ENCODE measurements around the gene TUB.

TUB gene

DNA sequence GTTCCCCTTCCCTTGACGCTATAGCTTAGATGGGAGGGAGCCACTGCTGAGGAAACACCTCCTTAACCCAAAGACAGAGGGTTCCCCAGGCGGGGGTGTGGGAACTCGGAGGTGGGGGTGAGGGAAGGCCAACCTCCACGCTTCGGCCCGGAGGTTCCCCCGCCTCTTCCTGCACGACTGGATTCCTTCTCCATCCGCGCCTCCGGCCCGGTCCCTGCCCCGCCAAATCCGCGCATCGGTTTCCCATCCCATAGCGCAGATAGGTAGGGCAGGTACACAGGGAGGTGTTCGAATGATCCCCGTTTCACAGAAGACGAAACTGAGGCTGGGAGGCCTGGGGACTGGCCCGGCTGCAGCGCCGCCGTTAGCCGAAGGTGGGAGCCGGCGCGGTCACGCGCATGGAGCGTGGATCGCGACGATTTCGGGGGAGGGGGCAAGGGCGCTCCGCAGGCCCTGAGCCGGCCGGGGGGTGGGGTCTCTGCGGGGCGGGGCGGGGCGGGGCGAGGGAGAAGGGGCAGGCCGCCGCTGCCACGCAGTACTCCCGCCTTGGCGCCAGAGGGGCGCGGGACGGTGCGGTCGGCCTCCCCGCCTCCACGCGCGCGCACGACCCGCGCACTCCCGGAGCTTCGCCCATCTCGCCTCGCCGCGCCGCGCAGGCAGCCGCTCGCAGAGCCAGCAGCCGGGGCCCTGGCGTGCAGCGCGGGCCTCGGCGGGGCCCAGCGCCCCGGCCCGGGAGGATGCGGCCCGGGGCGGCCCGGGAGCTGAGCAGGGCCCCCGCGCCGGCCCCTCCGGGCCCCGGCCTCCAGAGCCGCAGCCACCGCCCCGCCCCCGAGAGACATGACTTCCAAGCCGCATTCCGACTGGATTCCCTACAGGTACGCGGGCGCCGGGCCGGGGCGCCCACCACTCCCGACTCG lies at the start of gene TUB:
Gene TUB (plus strand): TSS at position 538 of the 917 bp plus-strand sequence. CDS start 300 bp downstream, at position 838.
- DNase-seq: peak; percentile 90

GRCh38 chr11:8031248-8032115 lies 49.5 kb upstream of the TUB start:
- no peak for DNase-seq

- no peak for DNase-seq
Observed at GRCh38 chr11:8032122-8032521, 48.9 kb upstream of the TUB start.

DNA sequence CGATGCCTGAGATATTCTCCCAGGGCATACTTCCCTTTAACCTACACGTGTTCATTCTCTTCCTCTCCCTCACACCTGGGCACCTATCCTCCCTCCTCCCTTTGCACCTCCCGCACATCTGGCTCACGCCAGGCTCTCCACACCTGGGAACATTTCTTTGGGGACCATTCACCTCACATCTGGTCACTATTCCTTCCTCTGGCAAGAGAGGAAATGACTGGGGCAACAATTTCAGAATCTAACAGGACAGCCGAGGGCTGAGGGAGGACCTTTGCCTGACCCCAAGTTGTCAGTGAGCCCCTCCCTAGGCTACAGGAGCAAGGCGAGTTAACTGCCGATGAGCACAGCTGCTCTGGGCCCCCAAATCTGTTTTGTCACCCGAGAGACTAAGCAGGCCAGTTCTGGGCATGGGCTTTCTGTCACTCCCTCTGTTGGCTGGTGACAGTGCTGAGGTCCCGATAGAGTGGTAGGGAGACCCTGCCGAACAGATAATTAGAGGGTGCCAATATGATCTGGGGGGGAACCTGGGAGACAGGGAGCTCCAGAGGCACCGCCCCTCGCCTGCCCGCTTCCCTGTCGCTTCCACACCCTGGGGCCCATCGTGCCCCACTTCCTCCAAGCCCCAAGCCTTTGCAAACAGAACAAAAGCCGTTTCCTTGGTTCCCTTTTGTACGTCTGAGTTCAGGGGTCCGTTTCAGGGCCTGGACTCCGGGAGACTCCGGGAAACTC lies 48.3 kb upstream of the TUB start:
- no peak for DNase-seq

DNA sequence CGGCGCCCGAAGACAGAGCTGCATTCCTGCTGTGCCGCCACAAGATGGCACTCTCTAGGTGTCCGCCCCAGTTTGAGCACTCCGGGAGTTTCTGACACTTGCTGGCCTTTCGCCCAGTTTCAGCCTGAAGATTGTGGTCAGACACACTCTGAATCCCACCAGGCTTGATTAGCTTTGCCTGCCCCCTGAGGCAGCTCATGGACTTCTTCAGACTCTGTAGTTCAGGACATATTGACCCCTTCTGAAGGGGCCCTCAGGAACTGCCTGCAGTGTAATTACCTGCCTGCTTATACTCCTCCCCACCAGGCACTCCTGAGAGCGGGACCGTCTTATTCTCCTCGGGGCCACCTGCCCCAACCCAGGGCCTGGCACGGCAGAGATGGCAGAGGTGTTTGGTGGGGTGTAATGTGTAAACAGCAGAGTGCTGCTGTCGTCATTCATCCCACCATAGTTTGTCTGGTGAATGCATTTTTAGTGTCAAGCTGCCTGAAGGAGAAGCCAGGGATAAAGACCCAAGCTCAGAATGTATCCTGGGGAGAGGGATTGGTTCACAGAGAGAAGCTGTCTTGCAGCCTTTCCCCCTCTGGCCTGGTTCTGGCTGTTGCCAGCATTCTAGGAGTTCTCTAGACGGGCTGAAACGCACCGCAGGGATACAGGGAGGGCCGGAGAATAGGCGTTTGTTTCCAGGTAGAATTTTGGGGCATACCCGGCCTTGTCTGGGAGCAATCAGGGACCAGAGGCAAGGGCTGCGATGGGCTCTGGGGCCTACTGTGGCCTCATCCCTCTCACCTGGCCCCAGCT lies 47.5 kb upstream of the TUB start:
- DNase-seq: peak; percentile 74

GRCh38 chr11:8034106-8034585 lies 46.9 kb upstream of the TUB start:
- no peak for DNase-seq

DNA sequence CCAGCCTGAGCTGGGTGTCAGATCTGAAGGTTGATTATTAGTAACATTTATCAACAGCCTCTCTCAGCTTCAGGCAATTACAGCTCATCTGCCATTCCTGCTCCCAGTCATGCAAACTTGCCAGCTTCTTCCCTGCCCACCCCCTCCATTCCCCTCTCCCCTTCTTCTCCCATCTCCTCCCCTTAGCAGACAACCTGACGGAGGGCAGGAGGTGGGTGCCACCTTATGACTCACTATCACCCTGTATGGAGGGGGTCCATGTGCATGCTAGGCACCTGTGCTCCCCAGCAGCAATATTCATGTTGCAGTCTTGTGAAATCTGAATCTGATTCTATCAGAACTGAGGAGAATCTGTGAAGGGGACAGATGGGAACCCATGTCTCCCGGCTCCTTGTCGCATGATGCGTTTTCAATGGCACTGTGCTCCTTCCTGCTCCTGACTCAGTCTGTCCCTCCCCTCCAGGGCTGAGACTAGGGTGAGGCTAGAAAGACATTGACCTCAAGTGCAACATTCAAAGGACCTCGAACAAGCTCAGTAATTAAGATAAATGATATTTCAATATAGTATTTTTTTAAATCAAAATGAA lies 46.3 kb upstream of the TUB start:
- DNase-seq: no peak

DNA sequence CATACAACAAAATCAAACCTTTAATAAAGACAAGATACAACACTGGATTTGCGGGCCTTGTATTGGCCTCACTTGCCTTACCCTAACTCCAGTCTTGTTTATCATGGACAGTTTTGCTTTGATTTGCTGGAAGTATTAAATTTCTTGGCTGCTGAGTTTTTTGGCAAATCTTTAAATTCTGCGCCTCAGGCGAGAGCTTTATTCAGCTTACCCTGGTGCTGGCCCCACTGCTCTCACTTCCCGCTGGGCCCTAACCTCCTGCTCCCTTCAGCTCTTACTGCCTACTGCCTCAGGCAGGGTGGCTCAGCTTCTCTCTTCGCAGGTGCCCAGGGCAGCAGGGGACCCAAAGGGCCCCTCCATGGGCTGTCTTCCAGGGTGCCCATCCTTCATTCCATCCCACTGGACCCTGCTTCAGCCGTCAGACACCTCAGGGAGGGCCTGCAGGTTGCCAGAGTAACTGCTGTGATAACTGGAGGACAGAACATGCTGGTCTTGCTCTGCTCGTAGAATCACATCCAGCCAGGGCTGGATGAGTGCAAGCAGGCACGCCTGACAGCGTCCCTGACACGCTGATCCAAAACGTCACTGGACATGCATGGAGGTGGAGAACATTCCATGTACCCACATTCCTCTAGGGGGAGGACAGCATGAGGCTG lies 45.7 kb upstream of the TUB start:
- no peak for DNase-seq

DNA sequence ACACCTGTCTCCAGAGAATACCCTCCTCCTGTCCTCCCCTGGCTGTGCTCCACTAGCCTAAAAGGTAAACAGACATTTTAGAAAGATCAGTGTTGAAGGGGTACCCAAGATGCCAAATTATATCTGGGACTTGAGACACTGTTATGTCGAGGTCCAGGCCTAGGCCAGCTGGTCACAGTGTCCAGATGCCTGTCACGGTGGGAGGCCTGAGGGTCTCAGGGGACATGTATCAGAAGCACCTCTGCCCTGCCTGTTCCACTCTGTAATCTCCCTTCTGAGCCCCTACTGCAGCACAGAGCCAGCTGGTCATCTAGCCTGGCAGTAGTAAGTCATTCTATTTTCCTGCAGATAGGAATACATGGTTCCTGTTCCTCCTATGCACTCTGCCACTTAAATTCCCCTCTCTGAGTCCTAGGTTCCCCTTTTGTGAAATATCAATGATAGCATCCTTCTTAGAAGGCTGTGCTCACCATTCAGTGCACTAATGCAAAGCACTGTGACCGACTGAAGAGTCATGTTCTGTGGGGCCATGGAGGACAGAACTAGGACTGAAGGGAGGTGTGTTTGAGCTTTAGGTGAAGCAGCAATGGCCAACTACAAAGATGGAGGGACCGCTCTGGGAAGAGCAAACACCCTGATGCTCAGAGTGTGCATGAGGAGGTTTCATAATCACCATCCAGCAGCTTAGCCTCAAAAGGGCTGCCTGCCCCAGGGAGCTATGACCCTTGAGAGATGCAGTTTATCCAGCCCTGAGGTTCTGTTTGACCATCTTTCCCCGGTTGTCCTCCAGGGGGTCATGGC lies 44.8 kb upstream of the TUB start:
- DNase-seq: no peak

- DNase-seq: no peak
Observed at GRCh38 chr11:8036986-8037385, 44.0 kb upstream of the TUB start.

DNA sequence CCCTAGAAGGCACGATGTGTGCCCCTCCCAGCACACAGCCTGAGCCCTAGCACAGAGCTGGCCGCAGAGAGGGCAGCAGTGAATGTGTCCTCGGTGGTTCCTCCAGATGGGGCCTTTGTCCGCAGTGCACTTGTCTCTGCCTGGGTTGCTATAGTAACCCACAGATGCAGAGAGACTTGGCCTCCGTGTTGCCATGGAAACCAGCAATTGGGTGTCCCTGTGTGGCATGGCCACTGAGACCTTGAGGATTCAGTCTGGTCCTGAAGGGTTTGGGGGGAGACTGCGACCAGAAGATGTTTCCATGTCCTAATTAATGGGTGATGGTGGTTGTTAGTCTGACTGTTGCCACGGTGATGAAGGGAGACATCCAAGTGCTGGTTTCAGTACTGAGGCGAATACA lies 42.6 kb upstream of the TUB start:
- no peak for DNase-seq

DNA sequence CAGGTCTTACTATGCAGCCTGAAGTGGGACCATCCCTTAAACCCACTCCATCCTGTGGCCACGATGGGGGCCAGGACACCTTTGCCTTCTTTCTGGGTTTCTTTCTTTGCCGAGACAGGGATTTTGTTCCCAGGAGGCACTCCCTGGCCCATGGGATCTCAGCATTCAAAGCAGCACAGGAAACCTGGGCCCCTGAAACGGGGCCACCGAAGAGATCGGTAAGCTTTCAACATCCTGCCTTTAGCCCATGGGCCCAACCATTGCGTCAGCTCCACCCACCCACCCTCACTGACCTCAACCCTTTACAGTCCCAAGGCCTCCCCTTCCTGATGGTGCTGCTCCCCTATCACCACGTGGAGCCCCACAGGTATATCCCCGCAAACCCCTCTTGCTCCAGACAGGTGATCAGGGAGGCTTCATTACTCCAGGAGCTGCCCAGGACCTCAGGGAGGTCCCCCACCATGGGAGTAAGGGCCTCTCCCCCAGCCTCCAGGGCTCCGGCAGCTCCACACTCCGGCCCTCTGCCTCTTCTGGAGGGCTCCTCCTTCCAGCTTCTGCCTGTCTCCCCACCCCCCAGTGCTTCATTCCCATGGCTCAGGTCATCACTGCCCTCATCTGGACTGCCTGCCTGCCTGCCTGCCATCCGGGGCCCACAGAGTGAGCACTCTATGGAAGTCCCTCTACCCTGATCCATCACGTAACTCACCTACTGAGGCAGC lies 42.0 kb upstream of the TUB start:
- DNase-seq: no peak

- DNase-seq: no peak
Observed at GRCh38 chr11:8039530-8040260, 41.3 kb upstream of the TUB start.

DNA sequence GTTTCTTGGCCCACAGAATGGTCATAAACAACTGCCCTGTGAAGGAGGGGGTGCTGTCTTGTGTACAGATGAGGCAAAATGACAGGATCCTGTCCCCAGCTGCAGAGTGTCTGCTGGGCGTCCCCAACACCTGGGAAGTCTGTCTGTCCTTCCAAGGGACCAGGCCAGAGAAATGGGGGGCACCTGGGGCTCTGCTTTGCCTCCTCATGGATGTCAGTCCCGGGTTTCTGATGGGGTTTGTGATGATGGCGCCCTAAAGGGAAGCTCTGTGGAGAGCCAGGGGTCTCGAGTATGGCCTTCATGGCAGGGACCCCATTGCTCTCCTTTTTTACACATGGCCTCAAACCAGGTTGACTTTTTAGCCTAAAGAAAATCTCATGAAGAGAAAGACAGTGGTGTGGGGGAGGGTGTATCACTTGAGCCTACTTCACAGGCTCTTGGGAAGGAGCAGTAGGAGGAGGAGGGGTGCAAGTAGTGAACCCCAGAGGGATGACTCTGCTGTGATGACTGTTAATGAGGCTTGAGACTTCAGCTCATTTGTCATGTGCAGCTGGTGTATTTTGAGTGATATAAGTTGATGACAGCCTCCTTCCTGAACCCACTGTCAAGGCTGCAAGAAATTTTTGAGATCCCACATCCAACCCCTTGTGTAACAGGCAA lies 40.6 kb upstream of the TUB start:
- no peak for DNase-seq

DNA sequence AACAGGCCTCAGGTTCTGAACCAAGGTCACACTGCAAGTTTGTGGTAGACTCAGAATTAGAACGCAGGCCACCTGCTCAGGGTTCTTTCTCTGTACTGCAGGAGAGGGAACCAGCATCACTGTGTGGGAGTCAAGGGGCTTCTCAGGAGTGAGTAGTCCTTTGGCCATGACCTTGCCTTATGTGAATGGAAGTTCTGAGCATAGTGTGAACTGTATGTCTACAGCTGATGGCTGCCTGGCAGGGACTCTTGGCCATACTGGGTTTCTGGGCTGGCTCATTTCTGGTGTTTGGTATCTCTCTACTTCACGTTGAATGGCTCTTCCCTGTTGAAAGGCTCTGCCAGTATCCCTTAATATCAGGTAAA lies 40.1 kb upstream of the TUB start:
- DNase-seq: no peak

- no peak for DNase-seq
Observed at GRCh38 chr11:8041576-8041975, 39.4 kb upstream of the TUB start.

- no peak for DNase-seq
Observed at GRCh38 chr11:8043756-8044155, 37.3 kb upstream of the TUB start.

DNA sequence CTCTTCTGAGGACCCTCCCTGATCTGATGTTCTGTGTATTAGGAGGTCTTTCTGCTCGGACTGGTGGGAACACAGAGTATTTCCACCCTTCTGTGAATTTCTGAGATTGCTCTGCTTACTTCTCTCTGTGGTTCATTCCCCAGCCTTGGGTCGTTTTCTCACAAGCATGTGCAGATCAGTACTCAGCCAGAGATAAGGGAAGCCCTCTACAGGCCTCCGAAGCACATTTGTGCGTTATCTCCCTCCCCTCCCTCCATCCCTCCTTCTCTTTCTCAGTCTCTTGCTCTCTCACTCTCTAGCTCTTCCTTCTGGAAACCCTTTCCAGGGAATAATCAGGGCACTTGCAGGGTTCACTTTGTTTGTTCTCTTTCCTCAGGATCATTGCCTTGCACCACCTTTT lies 35.2 kb upstream of the TUB start:
- no peak for DNase-seq
